GM21529 (cell line): Measurements from ENCODE around the gene EYA2.
"Not testable (repeated sequence)": the region's sequence is repeated elsewhere in the genome, so short reads cannot be mapped to it uniquely, and the experiment has no call there.

Experiments used
- ATAC-seq: cut with Tn5 transposase; IDR thresholded peaks from one replicate; pipeline ENCODE4 v1.9.1; 2021; ENCODE audit not compliant: unreplicated experiment

Gene EYA2

GRCh38 chr20:46951405-46951804 lies 56.8 kb downstream of the EYA2 start:
- ATAC-seq = no peak

DNA sequence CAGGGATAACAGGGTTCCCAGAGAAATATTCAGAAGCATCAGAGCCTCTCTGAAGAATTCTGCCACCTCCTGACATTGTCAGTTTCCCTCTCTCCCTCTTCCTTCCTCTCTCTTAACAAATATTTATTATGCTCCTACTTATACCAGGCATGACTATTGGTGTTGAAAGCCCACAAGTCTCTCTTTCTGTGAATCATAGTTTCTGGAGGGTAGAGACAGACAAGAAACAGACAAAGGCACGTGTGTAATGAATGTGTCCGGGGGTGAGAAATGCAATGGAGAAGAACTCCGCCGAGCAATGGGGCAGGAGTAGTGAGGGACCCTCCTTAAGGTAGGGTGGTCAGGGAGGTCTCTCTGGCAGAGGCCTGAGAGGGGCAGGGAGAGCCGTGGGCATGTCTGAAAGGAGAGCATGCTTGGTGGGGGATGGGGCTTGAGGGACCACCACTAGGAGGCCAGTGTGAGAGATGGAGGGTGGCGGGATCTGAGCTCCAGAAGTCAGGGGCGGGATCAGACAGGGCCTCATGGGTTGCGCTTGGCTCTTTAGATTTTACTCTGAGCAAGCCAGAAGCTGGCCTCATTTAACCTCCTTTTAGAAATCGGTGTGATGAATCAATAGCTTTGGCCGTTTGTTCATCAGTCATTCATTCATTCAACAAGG lies 57.3 kb downstream of the EYA2 start:
- no peak for ATAC-seq

DNA sequence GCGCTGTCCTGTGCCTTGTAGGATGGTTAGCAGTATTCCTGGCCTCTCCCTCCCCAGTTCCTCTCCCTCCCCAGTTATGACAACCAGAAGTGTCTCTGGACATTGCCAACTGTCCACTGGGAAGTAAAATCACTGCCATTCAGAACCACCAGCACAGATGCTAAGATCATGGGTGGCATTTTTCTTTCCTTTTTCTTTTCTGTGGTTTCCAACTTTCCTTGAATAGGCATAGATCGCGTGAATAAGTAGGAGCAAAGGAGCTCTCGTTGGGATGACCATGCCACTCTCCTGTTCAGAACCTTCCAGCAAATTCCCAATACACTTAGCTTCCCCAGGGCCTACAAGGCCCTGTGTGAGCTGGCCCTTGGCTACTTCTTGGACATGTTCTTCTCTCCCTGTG lies 59.0 kb downstream of the EYA2 start:
- ATAC-seq = no peak

DNA sequence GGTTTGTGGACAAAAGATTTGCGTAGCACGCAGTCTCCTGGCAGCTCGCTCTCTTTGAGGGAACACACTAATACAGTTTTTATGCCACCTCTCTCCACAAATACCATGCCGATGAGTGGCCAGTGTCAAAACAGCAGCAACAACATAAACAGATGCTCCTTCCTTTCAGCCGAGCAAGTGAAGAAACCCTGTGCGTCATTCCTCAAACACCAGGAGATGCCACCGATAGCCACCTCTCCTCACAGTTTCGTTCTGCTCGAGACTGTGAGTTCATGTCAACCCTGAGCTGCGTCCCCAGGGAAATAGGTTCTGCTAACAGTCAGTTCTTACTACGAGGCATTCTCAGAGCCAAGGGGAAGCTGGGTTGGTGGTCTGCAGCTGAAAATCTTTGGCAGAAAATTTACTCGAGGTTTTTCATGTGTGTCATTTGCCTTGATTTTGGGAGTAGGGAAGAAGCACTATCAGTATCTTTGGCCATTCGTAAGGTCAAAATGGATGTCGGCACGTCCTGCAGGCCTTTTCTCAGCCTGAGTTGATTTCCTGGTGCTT lies 59.9 kb downstream of the EYA2 start:
- ATAC-seq = no peak

- no peak for ATAC-seq
These were observed 61.2 kb downstream of the EYA2 start for GRCh38 chr20:46955601-46956556.

GRCh38 chr20:46959081-46959692 lies 64.5 kb downstream of the EYA2 start:
- ATAC-seq = no peak

- ATAC-seq = no peak
These were observed 65.2 kb downstream of the EYA2 start for GRCh38 chr20:46959821-46960220.

DNA sequence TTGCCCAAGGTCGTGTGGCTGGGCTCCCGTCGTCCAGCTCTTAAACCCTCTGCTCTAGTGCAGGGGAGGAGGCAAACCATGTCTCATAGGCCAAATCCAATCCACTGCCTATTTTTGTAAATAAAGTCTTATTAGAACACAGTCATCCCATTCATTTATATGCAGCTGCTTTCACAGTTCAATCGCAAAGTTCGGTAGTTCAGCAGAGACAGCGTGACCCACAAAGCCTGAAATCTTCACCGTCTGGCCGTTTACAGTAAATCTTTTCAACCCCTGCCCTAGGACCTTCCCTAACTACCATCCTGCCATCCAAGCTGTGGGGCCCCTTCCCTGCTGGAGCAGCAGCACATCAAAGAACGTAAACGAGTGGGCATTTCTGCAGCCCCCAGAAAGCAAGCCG lies 65.9 kb downstream of the EYA2 start:
- ATAC-seq = no peak

DNA sequence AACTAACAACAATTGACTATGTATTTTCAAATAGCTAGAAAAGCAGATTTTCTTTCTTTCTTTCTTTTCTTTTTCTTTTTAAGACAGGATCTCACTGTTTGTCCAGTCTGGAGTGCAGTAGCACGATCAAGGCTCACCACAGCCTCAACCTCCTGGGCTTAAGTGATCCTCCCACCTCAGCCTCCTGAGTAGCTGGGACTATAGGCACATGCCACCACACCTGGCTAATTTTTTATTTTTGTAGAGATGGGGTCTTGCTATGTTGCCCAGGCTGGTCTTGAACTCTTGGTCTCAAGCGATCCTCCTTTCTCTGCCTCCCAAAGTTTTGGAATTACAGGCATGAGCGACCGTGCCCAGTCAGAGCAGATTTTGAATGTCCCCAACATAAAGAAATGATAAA lies 67.3 kb downstream of the EYA2 start:
- ATAC-seq = not testable (repeated sequence)

DNA sequence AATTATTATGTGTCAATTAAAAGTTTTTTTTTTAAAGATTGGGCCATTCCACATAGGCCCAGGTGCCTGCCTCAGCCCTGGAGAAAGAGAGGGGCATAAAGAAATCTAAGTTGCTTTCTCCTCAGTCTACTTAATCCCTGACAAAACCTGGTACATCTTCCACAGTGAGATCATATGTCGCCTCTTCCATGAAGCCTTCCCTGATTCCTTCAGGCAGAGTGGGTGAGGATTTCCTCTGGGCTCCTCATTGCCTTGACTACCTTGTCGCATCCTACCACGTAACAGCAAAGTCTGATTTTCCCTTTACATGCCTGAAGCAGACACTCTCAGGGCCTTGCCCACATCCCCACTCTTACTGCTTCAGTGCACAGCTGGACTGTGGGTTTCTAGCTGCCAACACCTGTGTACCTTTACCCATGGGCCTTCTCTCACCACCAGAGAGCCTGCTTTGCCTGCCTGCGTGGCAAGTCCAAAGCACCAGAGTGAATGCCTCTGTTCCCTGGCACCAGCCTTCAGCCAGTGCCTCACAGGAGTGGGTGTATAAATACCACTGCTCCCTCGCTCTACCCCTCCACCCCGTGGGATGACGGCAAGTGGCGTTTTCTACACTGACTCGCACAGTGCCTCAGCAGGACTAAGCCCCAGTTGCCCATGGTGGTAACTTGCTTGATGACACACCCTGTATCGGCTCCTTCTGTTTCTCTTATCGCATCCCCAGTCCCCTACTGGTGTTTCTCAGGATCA lies 68.0 kb downstream of the EYA2 start:
- no peak for ATAC-seq

GRCh38 chr20:46963196-46963529 lies 68.5 kb downstream of the EYA2 start:
- no peak for ATAC-seq

DNA sequence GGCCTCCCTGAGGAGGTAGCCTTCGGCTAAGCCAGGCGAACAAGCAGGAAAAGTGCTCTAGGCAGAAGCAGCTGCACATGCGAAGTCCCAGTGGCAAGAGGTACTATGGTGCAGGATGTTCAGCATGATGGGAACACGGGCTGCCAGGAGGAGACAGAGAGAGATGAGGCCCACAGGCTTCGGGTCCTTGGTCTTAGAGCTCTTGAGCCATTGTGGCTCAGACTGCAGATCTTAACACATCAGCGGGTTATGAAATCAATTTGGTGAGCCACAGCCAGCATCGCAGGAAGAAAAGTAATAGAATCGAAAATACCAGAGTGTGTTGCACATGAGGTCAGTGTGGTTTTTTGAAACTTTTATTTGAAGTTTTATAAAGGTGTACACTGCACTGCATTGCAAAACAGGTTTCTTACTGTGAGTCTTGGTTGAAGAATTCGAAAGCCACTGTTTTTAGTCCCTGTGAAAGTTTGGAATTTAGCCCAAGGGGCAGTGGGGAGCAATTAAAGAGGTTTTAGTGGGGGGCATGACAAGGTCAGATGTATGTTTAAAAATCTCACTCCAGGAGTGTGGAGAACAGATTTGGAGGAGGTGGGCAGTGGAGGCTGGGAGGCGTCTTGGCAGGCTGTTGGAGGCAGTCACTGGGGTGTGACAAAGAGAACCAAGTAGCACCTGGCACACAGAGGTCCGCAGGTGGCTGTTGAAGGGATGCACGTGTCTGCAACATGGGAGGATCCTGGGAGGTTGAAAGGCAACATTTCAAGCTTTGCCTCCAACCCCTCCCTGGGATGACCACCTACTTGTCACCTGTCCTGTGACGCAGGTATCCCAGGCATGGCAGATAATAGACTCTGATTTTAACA lies 69.3 kb downstream of the EYA2 start:
- ATAC-seq = no peak

GRCh38 chr20:46964618-46965455 lies 70.2 kb downstream of the EYA2 start:
- no peak for ATAC-seq

DNA sequence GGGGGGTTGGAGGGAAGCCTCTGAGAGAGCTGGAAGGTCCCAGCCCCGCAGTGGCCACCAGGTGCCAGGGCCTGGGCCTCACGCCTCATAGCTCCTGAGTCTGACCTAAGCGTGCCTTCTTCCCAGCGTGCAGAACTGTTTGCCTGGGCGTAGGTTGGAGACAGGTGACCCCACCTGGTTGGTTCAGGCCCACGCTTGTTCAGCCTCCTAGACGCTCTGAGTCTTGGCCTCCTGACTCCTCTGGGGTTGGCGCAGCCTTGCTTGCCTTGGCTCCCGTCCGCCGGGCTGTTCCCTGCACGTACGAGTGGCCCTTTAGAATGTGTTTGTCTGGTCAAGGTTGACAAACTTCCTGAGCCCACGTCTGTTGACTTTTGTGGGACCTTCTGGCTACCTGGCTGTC lies 70.8 kb downstream of the EYA2 start:
- ATAC-seq = no peak

DNA sequence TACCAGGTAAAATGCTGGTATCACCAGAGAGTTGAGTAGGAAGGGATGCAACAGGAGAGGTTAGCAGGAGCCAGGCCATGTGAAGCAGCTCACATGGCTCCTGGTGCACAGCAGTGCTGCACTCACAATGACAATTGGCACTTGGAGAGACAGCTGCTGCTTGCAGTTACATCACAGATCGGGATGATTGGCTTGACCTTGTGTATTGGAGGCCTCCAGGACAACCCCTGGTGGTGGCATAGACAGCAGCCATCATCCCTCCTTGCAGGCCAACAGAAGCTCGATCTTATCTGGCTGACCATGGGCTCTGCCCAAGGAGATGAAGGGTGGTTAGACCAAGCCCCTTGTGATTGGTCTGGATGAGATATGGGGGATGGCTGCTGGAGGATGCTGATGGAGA lies 73.0 kb downstream of the EYA2 start:
- no peak for ATAC-seq

- no peak for ATAC-seq
These were observed 76.4 kb downstream of the EYA2 start for GRCh38 chr20:46970937-46971630.

DNA sequence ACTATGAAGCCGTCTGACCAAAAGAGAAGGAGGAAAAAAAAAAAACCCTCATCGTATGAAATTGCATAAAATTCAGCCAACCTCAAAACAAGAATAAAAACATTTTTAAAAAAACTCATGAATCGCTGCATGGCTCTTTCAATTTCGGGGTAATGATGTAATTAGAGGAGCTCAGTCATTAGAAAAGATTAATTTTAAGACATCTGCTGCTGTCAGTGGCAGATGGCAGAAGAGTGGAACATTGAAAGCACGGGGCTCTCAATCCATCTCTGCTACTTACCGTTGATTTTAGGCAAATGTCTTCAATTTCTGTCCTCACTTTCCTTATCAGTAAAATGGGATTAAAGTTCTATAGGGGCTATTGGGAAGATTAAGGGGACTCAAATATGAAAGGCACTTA lies 79.1 kb downstream of the EYA2 start:
- no peak for ATAC-seq

- ATAC-seq = no peak
These were observed 80.2 kb downstream of the EYA2 start for GRCh38 chr20:46974669-46975434.
